ENCODE results near the gene LSM12.

Gene LSM12

GRCh38 chr17:44095647-44096496 lies 29.4 kb upstream of the LSM12 start:
- peak; percentile 83 for DNase-seq

DNA sequence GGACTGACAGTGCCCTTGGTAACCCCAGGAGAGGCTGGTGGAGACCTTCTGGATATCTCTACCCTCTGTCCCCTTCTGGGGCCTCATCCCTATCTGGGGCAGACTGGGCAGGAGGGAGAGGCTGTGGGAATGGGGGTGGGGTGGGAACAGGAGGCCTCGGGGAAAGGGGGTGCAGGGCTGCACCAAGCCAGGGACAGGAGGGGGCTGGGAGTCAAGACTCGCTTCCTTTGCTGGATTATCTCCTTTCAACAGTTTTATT lies 28.8 kb upstream of the LSM12 start:
- no peak for DNase-seq

DNA sequence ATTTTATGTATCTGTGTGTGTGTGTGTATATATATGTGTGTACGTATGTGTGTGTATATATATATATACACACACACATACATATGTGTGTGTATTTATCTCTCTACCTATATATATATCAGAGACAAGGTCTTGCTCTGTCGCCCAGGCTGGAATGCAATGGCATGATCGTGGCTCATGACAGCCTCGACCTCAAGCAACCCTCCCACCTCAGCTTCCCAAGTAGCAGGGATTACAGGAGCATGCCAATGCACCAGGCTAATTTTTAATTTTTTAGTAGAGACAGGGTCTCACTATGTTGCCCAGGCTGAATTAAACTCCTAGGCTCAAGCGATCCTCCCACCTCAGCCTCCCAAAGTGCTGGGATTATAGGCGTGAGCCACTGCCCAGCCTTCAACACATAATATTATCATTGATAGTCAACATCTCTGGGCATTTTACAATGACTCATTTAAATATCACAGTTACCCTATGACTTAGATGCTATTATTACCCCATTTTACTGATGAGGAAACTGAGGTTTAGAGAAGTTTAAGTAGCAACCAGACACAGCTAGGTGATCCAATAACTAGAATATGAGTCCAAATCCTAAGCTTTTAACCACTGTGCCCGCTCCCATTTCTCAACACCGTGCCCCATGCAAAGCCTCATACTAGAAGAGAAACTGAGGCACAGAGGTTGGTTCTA lies 28.4 kb upstream of the LSM12 start:
- DNase-seq: no peak

DNA sequence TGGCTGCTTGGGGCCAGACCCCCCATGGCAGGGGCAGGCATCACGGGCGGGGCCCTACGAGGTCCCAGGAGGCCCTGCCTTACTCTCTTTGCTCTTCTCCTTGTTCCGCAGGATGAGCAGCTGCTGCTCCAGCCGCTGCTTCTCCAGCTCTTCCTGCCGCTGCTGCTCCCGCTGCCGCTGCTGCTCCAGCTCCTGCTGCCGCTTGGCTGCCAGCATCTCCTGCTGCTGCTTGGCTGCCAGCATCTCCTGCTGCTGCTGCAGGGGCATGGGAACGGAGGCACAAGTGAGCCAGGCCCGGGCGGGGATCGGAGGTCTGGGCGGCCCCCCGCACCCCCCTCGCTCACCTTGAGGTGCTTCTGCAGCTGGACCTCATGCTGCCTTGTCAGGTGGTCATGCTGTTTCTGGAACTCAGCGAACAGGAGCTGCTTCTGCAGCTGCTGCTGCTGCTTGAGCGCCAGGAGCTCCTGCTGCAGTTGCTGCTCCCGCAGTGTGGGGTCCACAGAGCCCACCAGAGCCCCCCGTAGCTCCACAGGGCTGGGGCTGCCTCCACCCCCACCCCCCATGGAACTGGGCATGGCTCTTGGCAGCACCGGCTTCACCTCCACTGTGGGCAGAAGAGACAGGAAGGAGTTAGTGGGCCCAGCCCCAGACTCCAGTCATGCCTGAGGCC lies 26.9 kb upstream of the LSM12 start:
- no peak for DNase-seq

DNA sequence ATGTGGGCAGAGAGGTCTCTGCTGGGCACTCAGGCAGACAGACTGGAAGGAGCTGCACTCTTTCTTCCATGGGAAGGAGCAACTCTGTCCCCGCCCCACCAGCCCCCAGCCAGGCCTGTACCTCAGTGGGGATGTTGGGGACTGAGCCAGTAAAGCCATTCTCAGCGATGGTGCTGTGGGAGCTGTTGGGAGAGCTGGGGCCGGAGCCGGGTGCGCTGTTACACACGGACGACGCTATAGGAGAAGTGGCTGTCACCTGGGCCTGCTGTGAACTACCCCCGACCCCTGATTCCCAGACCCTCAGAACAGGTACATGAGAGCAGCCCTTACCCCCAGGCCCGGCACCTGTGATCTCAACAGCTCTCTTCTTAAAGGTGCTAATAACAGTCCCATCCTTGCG lies 25.6 kb upstream of the LSM12 start:
- no peak for DNase-seq

DNA sequence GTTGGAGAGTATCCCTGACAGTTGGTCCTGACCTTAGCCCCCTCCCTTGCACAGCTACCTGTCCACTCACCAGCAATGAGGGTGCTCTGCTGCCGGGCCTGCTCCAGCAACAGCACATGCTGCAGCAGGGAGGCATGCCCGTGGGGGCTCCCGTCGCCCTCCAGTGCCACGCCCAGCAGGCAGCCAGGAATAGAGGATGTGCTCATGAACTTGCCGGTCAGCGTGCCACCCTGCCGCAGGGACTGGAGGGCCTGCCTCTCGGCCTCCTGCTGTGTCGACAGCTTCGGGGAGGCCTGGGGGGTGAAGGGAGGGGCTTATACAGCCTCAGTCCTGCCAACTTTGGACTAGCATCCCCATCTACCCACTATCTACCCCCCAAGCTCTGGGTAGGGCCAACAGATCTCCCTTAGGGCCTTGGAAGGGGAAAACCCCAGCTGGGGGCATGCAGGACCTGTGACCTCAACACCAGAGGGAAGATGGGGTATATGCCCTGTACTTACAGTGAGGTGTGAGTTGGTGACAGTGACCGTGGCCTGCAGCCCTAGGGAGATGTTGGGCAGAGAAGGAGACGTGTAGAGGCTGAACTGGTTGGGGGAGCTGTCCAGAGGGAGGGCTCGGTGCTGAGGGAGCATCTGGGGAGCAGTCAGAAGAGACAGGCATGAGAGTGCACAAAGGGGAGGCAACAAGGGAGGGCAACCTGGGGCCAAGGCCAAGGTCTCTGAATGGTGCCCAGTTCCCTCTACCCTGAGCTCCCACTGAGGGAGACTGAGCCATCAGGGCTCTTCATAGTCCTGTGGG lies 24.9 kb upstream of the LSM12 start:
- DNase-seq: no peak

GRCh38 chr17:44088254-44088653 lies 21.8 kb upstream of the LSM12 start:
- no peak for DNase-seq

GRCh38 chr17:44087319-44087718 lies 20.8 kb upstream of the LSM12 start:
- DNase-seq: no peak

GRCh38 chr17:44086364-44087311 lies 20.2 kb upstream of the LSM12 start:
- peak; percentile 39 for DNase-seq

DNA sequence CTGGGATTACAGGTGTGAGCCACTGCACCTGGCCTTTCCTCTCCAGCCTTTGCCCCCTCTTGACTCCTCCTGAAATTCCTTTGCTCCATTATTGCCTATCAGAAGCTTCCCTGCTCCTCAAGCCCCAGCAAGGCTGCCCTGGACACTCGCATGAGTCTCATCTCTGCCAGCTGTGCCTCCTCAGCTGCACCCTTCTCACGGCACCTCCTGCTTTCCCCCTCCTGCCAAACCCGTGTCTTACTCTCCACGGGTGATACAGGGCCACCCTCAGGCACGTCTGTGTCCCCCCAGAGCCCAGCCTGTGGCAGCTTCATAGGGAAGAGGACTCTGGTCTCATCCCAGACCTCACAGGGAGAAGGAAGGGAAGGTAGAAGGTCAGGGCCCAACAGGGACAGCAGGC lies 19.4 kb upstream of the LSM12 start:
- no peak for DNase-seq

DNA sequence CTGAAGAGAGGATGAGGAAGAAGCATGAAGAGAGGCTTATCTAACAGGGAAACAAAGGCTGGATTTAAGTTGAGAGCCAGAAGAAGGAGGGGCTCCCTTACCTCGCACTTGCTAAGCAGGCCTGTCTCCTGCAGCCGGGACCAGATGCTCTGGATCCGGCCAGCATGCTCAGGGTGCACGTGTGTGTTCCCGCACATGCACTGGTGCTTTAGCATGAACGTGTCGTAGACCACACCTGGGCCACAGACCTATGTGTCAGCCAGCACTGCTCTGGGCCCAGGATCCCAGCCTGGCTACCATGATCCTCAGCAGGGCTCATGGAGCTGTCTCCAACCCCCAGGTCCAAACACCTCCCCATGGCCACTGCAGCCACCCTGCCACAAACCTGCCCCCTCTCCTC lies 18.4 kb upstream of the LSM12 start:
- DNase-seq: no peak

- no peak for DNase-seq
These were observed 17.7 kb upstream of the LSM12 start for GRCh38 chr17:44084131-44084538.

- DNase-seq: no peak
These were observed 16.9 kb upstream of the LSM12 start for GRCh38 chr17:44083250-44083849.

GRCh38 chr17:44082256-44082927 lies 15.9 kb upstream of the LSM12 start:
- DNase-seq: no peak

DNA sequence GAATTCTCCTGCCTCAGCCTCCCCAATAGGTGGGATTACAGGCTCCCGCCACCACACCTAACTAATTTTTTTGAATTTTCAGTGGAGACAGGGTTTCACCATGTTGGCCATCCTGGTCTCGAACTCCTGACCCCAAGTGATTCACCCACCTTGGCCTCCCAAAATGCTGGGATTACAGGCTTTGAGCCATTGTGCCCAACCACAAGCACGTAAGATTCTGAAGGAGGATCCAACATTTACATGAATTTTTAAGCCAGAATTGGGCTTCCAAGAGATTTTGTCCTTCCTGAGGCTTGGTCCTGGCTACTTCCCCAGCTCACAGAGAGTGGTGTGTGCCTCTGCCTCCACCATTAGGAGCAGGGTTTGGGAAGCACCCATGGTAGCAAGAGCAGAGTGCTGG lies 15.2 kb upstream of the LSM12 start:
- DNase-seq: no peak

DNA sequence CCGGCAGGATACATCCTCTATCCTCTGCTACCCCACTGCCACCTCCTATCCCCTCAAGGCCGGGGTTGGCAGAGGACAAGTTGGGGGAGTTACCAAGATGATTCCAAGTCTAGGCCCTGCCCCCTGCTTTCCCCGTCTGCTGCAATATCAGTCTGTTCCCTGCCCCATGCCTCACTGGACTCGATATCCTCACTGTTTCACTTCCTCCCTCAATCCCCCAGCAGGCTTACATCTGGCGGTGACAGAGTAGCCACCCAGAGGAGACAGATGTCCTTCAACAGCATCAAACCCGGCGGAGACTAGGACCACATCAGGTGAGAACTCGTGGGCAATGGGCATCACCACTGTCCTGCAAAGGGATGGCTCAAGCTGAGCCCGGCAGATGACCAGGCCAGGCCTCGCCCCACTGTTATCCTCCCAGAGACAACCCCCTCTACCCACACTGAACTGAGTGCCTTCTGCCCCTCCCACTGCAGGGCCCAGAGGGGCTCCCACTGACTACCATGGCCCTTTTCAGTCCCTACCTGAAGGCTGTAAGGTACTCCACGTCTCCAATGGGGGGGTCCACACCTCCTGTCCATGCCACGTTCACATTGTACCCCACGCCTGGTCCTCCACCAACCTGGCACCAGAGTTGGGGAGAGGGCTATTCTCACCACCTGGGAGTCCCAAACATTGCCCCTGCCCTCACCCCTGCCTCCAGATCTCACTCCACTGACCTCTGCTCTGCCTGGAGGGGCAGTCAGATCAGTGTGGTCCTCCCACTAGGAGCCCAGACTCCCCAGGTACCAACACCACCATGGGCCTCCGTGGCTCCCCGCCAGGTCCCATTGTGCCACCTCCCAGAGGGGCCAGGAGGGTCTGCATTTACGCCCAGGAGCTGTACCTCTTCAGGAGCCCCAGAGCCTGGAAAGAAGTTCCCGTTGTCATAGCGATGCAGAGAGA lies 13.7 kb upstream of the LSM12 start:
- no peak for DNase-seq

DNA sequence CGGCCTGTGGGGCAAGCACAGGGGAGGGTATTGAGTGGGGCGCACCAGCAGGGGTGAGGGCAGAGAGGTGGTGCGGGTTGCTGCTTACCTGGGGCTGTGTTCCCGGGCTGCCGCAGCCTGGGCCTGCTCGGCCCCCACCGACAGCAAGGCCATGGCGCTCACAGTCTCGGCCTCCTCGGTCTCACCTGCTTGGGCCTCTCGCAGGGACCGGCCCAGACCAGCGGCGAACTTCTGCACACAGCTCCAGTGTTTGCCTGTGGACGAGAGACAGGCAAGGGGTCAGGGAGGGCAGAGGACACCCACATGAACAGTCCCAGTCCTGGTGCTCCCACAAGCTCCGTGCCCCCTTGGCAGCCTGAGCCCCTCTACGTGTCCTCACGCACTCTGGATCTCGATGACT lies 11.9 kb upstream of the LSM12 start:
- DNase-seq: no peak

DNA sequence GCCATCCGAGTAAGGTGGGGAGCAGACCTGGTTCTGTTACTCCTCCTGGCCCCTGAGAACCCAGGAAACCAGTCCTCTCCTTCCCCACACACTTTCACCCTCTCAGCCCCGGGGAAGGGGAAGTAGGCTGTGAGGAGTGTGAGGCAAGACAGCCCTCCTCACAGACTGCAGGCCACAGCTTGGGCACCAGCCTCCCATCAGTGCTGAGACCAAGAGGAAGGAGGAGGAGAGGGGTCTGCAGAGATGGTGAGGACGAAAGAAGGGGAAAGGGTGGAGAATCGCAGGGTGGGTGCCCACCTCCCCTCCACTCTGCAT lies 11.1 kb upstream of the LSM12 start:
- DNase-seq: no peak

DNA sequence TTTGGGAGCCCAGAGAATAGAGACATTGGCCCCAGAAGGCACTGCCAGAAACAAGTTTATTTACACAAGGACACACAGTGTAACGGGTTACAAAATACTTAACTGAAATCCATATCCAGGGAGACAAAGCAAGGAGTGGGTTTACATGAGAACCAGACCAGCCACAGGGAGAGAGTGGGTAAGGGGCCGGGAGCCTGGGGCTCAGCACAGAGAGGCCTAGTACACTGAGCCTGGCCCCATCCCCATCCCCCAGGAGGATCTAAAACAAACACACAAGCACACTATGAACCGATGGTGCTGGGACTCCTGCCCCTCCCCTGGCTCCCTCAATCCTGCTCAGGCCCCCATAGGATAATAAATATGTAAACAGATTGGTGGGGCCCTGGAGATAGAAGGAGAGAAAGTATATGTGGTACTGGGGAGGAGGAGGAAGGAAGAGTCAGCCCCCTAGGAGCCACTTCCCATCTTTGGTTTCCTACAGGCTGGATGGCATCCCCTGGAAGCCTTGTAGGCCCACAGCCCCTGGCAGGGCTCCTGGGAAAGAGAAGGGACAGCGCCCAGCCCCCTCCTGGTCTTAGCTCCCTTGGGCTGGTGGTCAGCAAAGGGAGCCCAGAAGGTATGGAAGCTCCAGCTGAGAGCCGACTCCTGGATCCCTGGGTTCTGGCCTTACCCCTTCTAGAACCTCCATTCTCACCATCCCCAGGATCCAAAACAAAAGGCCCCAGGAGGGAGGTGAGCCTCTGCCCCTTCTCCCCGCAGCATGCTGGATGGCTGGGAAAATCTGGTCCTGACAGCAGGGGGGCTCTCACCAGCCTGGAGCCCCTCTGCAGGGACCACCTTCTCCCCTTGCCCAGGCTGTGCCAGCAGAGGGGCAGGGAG lies 10.5 kb upstream of the LSM12 start:
- DNase-seq: no peak

All from DMS153 (cell line).